Measurements from ENCODE around the gene PIGU.

PIGU gene

DNA sequence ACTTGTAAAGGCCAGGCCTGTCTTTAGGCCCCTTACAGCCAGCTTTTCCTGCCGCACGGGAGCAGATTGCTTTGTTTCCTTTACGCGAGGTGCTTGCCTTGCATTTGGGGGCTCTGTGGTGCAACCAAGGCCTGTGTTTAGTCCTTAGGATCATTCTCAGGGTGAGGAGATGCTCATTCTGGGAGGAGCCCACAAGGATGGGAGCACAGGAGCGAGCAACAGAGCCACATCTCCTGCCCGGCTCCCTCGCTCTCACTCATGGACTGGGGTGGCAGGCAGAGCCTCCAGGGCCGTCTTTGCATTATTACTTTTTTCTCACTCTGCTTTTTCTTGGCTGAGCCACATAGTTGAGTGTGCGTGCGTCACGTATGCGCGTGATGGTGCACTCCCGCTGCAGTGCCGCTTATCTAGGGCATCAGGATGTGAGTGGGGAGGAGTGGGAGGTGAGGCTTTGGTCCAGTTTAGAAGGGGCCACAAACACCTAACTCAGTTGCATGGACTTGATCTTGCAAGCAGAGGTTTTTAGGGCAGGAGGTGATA is 141.5 kb downstream of the PIGU start:
- H3K27ac ChIP-seq: no peak overlapping the region
- TF ChIP-seq, protein P1, sequence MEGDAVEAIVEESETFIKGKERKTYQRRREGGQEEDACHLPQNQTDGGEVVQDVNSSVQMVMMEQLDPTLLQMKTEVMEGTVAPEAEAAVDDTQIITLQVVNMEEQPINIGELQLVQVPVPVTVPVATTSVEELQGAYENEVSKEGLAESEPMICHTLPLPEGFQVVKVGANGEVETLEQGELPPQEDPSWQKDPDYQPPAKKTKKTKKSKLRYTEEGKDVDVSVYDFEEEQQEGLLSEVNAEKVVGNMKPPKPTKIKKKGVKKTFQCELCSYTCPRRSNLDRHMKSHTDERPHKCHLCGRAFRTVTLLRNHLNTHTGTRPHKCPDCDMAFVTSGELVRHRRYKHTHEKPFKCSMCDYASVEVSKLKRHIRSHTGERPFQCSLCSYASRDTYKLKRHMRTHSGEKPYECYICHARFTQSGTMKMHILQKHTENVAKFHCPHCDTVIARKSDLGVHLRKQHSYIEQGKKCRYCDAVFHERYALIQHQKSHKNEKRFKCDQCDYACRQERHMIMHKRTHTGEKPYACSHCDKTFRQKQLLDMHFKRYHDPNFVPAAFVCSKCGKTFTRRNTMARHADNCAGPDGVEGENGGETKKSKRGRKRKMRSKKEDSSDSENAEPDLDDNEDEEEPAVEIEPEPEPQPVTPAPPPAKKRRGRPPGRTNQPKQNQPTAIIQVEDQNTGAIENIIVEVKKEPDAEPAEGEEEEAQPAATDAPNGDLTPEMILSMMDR (IDR thresholded peaks at IDR 0.05): no peak
- TF ChIP-seq ZFX (IDR thresholded peaks at IDR 0.05; ENCODE audit: borderline replicate concordance): no peak

DNA sequence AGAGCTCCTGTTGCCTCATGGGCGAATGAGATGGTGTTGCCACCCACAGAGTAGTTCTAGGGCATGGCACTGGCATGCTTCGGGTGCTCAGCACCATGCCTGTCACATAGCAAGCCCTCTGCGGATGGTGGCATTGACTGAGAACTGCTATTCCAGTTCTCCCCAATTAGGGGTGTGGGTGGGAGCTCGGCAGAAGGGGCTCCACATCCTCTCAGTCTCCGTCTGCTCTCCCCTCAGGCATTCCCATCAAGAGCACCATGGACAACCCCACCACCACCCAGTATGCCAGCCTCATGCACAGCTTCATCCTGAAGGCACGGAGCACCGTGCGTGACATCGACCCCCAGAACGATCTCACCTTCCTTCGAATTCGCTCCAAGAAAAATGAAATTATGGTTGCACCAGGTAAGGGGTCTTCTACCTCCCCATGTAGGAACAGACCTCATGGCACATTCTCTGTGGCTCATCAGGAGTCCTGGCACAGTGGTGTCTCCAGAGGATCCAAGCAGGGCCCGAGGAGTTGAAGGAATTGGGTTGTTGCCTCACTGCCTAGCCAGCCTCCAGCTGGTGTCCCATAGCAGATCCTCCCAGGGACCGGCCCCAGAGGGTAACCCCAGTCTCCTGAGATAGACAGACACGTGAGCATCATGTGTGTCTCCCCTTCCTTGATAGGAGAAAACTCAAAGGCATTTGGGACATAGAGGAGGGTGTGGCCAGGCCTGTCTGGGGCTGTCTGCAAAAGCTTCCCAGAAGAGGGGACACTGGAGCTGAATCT is 142.3 kb downstream of the PIGU start:
- H3K27ac ChIP-seq: no peak overlapping the region
- TF ChIP-seq, protein P1 (IDR thresholded peaks at IDR 0.05): no peak

DNA sequence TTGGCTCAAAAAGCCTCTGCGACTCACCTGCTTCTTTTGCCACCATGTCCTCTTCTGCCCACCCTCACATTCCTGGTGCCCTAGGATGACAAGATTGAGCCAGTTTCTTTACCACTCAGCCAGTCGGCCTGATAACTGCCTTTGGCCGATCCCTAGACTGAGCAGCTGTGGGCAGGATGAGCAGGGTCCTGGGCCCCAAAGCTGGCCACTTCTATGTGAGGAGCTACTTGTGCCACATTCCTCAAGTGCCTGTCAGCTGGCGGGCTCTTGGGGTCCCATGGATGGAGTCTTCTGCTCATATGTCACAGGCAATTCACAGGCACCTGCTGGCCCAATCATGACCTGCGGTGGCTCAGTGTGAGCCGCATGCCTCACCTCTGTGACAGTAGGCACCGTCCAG is 144.1 kb downstream of the PIGU start:
- H3K27ac ChIP-seq: no peak overlapping the region

DNA sequence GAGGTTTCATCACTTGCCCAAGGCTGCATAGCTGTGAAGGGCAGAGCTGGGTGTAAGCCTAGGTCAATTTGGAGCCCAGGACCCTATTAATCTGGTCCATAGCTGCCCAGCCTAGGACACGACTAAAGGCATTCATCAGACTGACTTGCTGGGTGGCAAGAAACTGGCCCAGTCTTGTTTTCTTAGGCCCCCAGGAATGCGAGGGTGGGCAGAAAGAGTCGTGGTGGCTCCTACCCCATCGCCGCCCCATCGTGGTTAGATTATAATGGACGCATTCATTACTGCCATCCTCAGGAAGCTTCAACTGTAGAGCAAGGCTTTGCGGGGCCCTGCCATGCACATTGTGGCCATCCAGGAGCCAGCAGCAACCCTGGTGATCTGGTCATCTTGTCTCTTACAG is 144.6 kb downstream of the PIGU start:
- no peak overlapping the region for H3K27ac ChIP-seq
- TF ChIP-seq ZFX (IDR thresholded peaks at IDR 0.05; ENCODE audit: borderline replicate concordance): no peak
- TF ChIP-seq, protein P1 (IDR thresholded peaks at IDR 0.05): no peak

More for the DNA sequence above, 144.1 kb downstream of the PIGU start:
- TF ChIP-seq ZFX (IDR thresholded peaks at IDR 0.05; ENCODE audit: borderline replicate concordance): no peak
- TF ChIP-seq, protein P1 (IDR thresholded peaks at IDR 0.05): no peak

DNA sequence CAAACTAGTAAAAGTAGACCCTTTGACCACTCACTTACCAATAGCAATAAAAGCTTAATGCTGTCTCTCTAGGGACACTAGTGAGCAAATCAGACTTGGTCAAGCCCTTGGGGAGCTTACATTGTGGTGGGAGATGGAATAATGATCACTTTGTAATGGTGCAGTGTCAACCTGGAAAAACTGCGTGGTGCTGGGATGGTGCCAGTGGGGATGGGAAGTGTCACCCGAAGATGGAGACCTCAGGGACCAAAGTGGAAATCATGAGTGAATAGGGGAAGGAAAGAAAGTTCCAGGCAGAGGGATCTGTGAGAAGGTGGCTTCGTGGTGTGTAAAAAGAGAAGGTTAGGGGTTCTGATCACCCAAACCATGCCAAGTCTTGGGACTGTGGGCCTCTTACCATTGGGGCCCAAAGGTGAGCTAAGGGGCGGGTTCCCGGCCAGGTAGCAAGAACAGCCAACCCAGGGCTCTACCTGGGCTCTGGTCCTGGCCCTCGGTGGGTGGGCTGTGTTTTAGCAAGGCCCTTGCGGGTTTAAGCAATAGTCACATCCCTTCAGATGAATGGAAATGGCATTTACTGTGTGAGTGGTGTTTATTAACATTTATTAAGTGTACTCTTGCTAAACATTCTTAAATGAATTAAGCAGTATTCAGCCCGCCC is 145.2 kb downstream of the PIGU start:
- TF ChIP-seq ZFX (IDR thresholded peaks at IDR 0.05; ENCODE audit: borderline replicate concordance): no peak
- TF ChIP-seq, protein P1 (IDR thresholded peaks at IDR 0.05): no peak
- H3K27ac ChIP-seq: no peak overlapping the region

DNA sequence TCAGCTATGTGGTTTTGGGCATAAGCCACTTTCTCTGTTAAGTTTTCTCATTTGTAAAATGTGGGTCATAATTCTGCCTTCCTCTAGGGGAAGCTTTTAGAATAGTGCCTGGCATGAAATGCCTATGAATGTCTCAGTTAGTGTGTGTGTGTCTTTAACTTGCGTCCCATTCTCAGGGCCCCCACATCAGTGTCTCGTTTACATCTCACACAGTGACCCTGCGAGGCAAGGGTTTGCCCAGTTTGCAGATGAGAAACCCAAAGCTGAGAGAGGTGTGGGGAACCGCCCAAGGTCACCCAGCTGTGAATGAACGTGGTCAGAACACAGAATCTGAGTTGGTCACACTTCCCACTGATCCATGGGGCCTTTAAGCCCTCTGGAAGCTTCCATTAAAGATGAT is 146.6 kb downstream of the PIGU start:
- no peak overlapping the region for H3K27ac ChIP-seq
- TF ChIP-seq ZFX (IDR thresholded peaks at IDR 0.05; ENCODE audit: borderline replicate concordance): no peak
- TF ChIP-seq, protein P1 (IDR thresholded peaks at IDR 0.05): no peak

DNA sequence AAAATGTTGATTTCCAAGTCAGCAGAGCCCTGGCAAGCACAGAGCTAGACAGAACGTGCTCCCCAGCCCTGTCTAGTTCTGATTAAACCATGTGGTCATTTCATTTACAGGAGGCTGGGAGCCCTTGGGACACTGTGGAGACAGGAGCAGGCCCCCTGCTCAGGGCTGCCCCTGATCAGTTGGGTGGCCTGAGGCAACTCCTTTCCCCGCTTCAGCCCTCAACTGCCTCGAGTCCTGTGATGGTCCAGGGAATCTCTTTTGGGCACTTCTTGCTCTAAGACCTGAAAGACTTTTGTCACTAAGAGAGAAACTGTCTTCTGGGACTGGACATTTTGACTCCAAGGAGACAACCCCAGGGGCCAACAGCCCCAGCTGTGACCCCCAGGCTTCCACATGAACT is 147.2 kb downstream of the PIGU start:
- H3K27ac ChIP-seq: no peak overlapping the region

More for the DNA sequence above, 147.2 kb downstream of the PIGU start:
- TF ChIP-seq ZFX (IDR thresholded peaks at IDR 0.05; ENCODE audit: borderline replicate concordance): no peak
- TF ChIP-seq, protein P1 (IDR thresholded peaks at IDR 0.05): no peak
